Measurements from ENCODE around the gene TBC1D5.
"Not testable (repeated sequence)": the region's sequence is repeated elsewhere in the genome, so short reads cannot be mapped to it uniquely, and the experiment has no call there.

TBC1D5 gene

DNA sequence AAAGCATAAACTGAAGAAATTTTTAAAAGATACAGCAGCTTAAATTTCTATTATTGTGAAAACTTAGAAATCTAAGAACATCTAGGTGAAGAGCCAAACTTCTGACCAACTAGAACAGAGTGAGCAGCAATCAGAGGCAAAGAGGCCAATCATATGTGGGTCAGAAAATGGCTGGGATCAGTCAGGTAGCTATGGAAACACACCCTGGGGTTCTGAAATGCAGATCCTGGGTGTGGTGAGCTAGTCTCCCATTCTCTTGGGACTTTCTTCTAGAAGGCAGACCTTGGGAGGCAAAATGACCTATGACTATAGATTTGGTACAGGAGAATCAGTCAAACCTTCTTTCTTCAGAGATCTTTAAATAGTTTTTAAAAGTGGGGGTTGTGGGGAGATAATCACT is 385.8 kb downstream of the TBC1D5 start:
- DNase-seq (ENCODE audit: low read depth, low spot score): no peak

- no peak for DNase-seq (ENCODE audit: low read depth, low spot score)
These were observed 386.8 kb downstream of the TBC1D5 start for GRCh38 chr3:17355591-17355990.

GRCh38 chr3:17354341-17354740 is 388.1 kb downstream of the TBC1D5 start:
- no peak for DNase-seq (ENCODE audit: low read depth, low spot score)

GRCh38 chr3:17352620-17353019 is 389.8 kb downstream of the TBC1D5 start:
- DNase-seq (ENCODE audit: low read depth, low spot score): no peak

DNA sequence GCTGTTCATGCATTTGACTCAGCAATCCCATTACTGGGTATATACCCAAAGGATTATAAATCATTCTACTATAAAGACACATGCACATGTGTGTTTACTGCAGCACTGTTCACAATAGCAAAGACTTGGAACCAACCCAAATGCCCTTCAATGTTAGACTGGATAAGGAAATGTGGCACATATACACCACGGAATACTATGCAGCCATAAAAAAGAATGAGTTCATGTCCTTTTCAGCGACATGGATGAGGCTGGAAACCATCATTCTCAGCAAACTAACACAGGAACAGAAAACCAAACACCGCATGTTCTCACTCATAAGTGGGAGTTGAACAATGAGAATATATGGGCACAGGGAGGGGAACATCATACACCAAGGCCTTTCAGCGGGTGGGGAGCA is 391.2 kb downstream of the TBC1D5 start:
- not testable (repeated sequence) for DNase-seq (ENCODE audit: low read depth, low spot score)

- DNase-seq (ENCODE audit: low read depth, low spot score): no peak
These were observed 393.3 kb downstream of the TBC1D5 start for GRCh38 chr3:17349093-17349492.

GRCh38 chr3:17342119-17342518 is 400.3 kb downstream of the TBC1D5 start:
- no peak for DNase-seq (ENCODE audit: low read depth, low spot score)

DNA sequence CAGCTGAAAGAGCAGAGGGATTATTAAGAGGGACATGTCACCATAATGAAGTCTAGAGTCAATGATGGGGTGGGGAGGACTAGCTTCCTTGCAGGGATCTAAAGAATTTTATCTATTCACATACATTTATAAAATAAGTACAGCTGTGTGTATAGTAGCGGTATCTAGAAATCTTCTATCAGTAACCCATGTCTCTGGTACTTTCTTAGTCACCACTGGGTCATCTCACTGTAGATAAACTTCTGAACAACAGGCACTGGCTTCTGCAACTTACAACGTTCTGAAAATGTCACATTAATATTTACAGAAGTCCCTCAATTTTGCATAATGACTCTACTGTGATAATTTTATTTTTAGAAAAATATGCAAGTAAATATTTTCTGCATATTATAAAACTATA is 401.7 kb downstream of the TBC1D5 start:
- DNase-seq (ENCODE audit: low read depth, low spot score): no peak

- DNase-seq (ENCODE audit: low read depth, low spot score): no peak
These were observed 402.2 kb downstream of the TBC1D5 start for GRCh38 chr3:17340261-17340660.

- no peak for DNase-seq (ENCODE audit: low read depth, low spot score)
These were observed 403.3 kb downstream of the TBC1D5 start for GRCh38 chr3:17339132-17339575.

DNA sequence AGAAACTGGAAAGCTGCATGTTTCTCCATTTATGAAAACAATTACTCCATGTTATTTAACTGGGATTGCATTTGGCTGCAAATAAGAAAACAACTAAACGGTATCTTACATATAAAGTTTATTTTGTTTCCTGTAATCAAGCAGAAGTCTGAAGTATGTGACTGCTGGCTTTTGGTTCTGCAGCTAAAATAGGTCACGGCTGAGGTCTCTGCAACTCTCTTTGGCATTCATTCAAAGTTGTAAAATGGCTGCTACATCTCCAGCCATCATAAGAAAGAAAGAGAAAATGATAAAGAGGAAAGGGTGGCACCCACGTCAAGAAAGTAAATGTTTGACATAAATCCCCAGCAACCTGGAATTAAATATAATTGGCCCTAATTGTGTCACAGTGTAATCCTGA is 406.1 kb downstream of the TBC1D5 start:
- no peak for DNase-seq (ENCODE audit: low read depth, low spot score)

GRCh38 chr3:17333893-17334292 is 408.5 kb downstream of the TBC1D5 start:
- no peak for DNase-seq (ENCODE audit: low read depth, low spot score)

DNA sequence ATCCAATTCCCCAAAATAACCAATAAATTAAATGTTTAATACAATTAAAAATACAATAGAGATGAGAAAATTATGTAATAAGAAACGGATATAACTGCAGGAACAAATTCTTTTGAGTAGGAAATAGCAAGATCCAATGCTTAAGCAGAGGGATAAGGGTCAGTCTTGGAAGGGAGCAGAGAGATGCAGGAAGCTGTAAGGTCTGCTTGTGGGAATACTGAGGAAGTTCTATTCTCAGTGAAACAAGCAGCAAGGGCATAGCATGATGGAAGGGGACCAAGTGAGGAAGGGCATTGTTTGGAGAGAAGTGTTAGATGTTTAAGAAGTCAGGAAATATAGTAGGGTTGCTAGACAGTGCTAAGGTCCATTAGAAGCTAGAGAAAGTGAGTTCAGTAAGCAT is 409.0 kb downstream of the TBC1D5 start:
- DNase-seq (ENCODE audit: low read depth, low spot score): no peak

DNA sequence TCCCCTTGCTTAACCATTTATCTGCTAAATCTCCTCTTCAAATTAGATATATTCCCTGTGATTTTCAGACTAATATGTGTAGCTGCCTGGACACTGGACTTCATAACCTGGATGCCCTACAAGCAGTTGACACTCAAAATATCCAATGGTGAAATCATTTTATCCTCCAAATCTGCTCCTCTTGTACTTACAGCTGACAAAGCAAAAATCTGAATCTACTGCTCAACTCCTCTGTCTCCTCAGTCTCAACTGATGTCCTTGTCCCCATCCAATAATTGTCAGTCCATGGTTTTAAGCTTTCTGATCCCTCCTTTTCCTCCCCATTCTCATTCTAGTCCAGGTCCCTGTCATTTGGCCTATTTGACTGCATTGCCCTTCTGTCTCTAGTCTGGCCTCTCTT is 411.8 kb downstream of the TBC1D5 start:
- DNase-seq (ENCODE audit: low read depth, low spot score): no peak

- no peak for DNase-seq (ENCODE audit: low read depth, low spot score)
These were observed 412.5 kb downstream of the TBC1D5 start for GRCh38 chr3:17329927-17330326.

DNA sequence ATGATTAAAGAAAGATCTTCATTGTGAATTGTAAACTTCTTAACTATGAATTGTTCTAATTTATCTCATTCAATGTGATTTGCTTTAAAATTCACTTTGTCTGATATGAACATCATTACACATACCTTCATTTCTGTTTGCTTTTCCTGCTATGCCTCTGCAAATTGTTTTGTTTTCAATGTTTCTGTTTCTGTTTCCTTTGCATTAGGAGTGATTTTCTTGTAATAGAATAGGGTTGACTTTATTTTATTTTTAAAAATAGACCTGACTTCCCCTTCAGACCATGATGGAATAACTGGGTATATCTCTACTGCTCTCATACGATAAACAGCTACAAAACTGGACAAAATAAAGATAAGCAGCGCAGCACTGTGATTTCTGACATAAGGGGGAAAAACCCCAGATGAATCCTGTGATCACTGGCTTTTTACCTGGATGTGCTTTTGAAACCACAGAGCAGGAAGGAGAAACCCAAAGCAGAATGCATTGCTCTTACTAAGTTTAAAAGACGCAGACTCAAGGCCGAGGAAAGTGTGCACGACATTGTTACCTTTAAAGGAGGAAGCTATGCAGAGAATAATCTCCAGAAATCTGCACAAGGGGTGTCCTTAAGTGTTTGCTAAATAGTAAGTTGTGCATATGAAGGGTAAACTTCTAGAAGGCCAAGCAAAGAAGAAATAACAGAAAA is 420.2 kb downstream of the TBC1D5 start:
- DNase-seq (ENCODE audit: low read depth, low spot score): no peak

- DNase-seq (ENCODE audit: low read depth, low spot score): no peak
These were observed 422.2 kb downstream of the TBC1D5 start for GRCh38 chr3:17320266-17320665.

DNA sequence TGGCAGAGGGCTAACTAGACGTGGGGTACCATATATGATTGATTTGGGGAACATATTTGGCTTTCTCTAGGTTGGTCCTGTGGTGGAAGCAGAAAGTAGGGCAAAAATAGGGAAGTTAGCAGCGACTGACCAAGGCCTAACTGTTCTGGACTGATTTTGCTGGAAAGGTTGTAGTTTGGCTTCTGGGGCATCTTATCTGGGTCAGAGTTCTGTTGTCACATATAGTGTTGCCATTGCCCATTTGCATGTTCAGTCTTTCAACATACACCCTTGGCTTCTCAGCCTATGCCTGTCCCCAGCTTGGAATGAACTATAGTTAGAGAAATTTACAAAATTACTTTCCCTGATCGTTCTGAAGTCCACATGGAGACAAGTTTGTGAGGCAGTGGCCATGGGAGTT is 426.5 kb downstream of the TBC1D5 start:
- no peak for DNase-seq (ENCODE audit: low read depth, low spot score)

DNA sequence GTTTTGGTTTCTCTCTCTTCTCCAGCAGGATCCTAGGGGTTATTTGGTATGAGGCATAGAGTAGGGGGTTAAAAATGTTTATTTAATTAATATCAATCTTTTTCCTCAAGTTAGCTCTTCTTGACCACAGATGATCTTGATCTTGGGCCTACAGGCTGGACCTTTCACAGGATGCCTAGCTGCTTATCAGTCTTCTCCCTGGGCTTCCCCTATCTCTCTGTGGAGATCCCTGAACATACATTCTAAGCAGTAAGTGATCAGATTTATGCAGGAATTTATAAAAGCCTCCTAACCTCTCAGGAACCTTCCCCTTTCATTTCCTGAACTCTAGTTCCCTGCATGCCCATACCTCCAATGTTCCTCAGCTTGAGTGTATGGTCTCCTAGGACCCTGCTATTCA is 428.3 kb downstream of the TBC1D5 start:
- no peak for DNase-seq (ENCODE audit: low read depth, low spot score)

DNA sequence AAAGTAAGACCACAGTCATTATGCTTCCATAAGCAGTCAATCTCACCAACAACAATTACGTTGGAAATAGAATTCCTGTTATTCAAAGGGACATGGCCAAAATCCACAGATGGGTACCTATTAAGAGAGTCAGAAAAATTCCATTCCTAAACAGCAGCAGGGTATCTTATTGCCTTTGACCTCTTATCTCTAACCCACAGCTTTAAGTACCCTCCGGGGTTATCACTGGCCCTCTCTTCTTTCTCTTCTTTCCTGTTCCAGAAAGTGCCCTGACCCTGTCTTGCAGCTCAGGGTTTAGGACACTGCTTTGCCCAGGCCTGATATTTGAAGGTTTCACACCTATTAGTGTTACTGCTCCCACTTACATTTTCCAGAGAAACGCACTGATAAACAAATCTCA is 428.7 kb downstream of the TBC1D5 start:
- peak; percentile 2 for DNase-seq (ENCODE audit: low read depth, low spot score)

DNA sequence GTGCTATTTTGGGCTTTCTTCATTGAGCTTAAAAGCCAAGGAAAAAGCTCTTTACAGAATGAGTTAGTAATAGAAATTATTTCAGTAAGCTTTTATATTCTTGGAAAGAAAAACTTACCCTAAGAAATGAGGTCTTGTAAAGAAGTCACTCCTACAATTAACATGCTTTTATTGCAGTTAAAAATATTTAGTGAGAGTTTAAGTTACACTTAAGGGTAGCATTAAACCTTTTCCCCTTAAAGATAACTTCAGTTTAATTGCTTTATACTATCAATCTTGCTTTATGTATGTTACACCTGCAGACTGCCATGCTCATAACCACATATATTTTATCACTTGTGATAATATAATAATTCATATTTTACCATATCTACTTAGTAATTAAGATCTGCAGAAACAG is 431.4 kb downstream of the TBC1D5 start:
- DNase-seq (ENCODE audit: low read depth, low spot score): no peak

- no peak for DNase-seq (ENCODE audit: low read depth, low spot score)
These were observed 434.5 kb downstream of the TBC1D5 start for GRCh38 chr3:17307887-17308286.

DNA sequence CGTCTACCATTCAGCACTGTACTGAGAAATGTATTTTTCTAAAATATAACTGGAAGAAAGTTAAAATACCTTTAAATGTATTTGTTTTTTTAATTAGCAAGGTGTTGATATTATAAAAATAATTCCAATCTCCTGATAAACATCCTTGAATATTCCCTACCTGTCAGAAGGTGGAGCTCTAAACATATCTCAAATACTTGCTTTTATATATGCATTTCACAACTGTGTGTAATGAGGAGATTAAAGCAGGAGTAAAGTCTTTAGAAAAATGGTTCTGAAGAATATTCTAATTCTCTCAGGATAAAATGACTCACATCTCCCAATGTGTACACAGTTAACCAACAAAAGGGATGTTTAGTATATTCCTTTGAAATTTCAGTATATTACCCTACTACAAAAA is 434.9 kb downstream of the TBC1D5 start:
- no peak for DNase-seq (ENCODE audit: low read depth, low spot score)

GRCh38 chr3:17304969-17305368 is 437.5 kb downstream of the TBC1D5 start:
- no peak for DNase-seq (ENCODE audit: low read depth, low spot score)

All from ELF-1 (cell line).